Measurements from ENCODE around the gene IL4R. TPM values are rescaled to one million over a fixed set of nuclear protein-coding genes. Genes with fewer than 3 reads are reported as not detected.
"Not testable (repeated sequence)": the region's sequence is repeated elsewhere in the genome, so short reads cannot be mapped to it uniquely, and the experiment has no call there.

IL4R gene
- total RNA-seq, 1 experiment from 2014 or later = 28.9 TPM

DNA sequence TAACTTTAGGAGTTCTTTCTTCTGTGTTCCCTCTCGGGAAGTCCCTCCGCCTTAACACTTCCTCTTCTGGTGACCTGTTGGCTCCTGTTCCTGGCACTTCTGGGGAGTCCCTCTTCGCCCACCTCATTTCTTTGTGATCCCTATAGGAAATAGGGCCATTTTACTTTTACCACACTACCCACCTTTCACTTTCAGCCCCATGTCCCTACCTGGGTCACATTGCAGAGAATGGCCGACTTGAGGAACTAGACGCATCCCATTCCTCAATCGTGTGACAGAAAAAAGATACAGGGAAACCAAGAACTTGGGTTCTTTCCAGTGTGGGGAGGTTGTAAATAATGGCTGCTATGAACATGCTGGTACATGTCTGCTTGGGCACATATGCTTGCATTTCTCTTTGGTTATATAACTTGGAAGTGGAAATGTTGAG lies 94.8 kb downstream of the IL4R start:
- TF ChIP-seq, protein P1, sequence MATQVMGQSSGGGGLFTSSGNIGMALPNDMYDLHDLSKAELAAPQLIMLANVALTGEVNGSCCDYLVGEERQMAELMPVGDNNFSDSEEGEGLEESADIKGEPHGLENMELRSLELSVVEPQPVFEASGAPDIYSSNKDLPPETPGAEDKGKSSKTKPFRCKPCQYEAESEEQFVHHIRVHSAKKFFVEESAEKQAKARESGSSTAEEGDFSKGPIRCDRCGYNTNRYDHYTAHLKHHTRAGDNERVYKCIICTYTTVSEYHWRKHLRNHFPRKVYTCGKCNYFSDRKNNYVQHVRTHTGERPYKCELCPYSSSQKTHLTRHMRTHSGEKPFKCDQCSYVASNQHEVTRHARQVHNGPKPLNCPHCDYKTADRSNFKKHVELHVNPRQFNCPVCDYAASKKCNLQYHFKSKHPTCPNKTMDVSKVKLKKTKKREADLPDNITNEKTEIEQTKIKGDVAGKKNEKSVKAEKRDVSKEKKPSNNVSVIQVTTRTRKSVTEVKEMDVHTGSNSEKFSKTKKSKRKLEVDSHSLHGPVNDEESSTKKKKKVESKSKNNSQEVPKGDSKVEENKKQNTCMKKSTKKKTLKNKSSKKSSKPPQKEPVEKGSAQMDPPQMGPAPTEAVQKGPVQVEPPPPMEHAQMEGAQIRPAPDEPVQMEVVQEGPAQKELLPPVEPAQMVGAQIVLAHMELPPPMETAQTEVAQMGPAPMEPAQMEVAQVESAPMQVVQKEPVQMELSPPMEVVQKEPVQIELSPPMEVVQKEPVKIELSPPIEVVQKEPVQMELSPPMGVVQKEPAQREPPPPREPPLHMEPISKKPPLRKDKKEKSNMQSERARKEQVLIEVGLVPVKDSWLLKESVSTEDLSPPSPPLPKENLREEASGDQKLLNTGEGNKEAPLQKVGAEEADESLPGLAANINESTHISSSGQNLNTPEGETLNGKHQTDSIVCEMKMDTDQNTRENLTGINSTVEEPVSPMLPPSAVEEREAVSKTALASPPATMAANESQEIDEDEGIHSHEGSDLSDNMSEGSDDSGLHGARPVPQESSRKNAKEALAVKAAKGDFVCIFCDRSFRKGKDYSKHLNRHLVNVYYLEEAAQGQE (IDR thresholded peaks at IDR 0.05; ENCODE audit: insufficient read depth in 1 of 2, low read depth in 2 of 2, low read length in 1 of 2) = no peak
- no peak for TF ChIP-seq SIN3A (IDR thresholded peaks at IDR 0.05; ENCODE audit: borderline replicate concordance, insufficient read depth, low read depth, low read length)
- TF ChIP-seq, protein P2, sequence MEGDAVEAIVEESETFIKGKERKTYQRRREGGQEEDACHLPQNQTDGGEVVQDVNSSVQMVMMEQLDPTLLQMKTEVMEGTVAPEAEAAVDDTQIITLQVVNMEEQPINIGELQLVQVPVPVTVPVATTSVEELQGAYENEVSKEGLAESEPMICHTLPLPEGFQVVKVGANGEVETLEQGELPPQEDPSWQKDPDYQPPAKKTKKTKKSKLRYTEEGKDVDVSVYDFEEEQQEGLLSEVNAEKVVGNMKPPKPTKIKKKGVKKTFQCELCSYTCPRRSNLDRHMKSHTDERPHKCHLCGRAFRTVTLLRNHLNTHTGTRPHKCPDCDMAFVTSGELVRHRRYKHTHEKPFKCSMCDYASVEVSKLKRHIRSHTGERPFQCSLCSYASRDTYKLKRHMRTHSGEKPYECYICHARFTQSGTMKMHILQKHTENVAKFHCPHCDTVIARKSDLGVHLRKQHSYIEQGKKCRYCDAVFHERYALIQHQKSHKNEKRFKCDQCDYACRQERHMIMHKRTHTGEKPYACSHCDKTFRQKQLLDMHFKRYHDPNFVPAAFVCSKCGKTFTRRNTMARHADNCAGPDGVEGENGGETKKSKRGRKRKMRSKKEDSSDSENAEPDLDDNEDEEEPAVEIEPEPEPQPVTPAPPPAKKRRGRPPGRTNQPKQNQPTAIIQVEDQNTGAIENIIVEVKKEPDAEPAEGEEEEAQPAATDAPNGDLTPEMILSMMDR (IDR thresholded peaks at IDR 0.05) = no peak
- no peak for TF ChIP-seq TCF7L2 (IDR thresholded peaks at IDR 0.05; ENCODE audit: low read depth, low read length)
- no peak for TF ChIP-seq POLR2AphosphoS5 (IDR thresholded peaks at IDR 0.05; ENCODE audit: low read depth, low read length)

DNA sequence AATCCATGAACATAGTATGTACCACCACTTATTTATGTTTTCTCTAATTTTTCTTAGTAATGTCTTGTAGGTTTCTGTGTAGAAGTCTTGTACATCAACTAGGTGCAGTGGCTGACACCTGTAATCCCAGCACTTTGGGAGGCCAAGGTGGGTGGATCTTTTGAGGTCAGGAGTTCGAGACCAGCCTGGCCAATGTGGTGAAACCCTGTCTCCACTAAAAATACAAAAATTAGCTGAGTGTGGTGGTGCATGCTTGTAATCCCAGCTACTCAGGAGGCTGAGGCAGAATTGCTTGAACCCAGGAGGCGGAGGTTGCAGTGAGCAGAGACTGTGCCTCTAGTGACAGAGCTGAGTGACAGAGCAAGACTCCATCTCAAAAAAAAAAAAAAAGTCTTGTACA lies 96.2 kb downstream of the IL4R start:
- H3K4me3 ChIP-seq (ENCODE audit: low read depth in 2 of 2, low read length in 2 of 2); H3K9me3 ChIP-seq (ENCODE audit: control insufficient read depth, insufficient read depth, low read depth, low read length); DNase-seq (ENCODE audit: low read depth, low spot score); H3K27ac ChIP-seq (ENCODE audit: low read length); H3K27me3 ChIP-seq (ENCODE audit: control insufficient read depth, insufficient read depth, low read length); ATAC-seq; intact Hi-C loops (cut with micrococcal nuclease; ENCODE audit: unreplicated experiment); H3K4me1 ChIP-seq (ENCODE audit: control insufficient read depth, insufficient read depth, low read length); CTCF ChIA-PET; in situ Hi-C loops (cut with HindIII; ENCODE audit: low pct_unique_long_range_greater_than_20kb, low sequenced_read_pairs); POLR2A ChIA-PET; H3K36me3 ChIP-seq (ENCODE audit: control insufficient read depth, insufficient read depth, low read length); BruUV-seq (replicated peaks): not testable (repeated sequence)

More for the DNA sequence above, 94.8 kb downstream of the IL4R start:
- H3K27ac ChIP-seq (ENCODE audit: low read length) = no peak overlapping the region
- no TSS peak for BruUV-seq (replicated peaks)
- H3K27me3 ChIP-seq (ENCODE audit: control insufficient read depth, insufficient read depth, low read length) = no peaks in the 10 kb centered on the region; the same call in none of the 2 replicates
- in situ Hi-C loops (cut with HindIII; ENCODE audit: low pct_unique_long_range_greater_than_20kb, low sequenced_read_pairs) (no loop called here), intact Hi-C loops (cut with micrococcal nuclease; ENCODE audit: unreplicated experiment) (no loop called here)
- DNase-seq (ENCODE audit: low read depth, low spot score) = no peak
- no peaks in the 10 kb centered on the region for H3K9me3 ChIP-seq (ENCODE audit: control insufficient read depth, insufficient read depth, low read depth, low read length)
- no peaks in the 10 kb centered on the region for H3K36me3 ChIP-seq (ENCODE audit: control insufficient read depth, insufficient read depth, low read length)
- no peak overlapping the region for H3K4me3 ChIP-seq (ENCODE audit: low read depth in 2 of 2, low read length in 2 of 2)
- ATAC-seq = no peak
- CTCF ChIA-PET = no interaction called here
- POLR2A ChIA-PET = no interaction called here
- no peaks in the 10 kb centered on the region for H3K4me1 ChIP-seq (ENCODE audit: control insufficient read depth, insufficient read depth, low read length)

DNA sequence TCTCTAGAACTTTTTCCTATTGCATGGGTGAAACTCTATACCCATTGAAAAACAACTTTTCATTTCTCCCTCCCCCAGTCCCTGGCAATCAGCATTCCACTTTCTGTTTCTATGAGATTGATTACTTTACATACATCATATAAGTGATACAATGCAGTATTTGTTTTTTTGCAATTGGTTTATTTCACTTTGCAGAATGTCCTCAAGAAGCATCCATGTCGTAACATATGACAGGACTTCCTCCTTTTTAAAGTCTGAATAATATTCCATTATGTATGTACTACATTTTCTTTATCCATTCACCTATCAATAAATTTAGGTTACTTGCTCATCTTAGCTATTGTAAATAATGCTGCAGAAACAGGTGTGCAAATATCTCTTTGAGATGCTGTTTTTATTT lies 97.0 kb downstream of the IL4R start:
- Histone ChIP-seq H3K4me3 (ENCODE audit: low read depth in 2 of 2, low read length in 2 of 2) (no peak overlapping the region), H3K27me3 (ENCODE audit: control insufficient read depth, insufficient read depth, low read length) (peaks cover 2% of the 10 kb centered on the region; the same call in 1 of the 2 replicates), H3K36me3 (ENCODE audit: control insufficient read depth, insufficient read depth, low read length) (no peaks in the 10 kb centered on the region), H3K4me1 (ENCODE audit: control insufficient read depth, insufficient read depth, low read length) (no peaks in the 10 kb centered on the region), H3K9me3 (ENCODE audit: control insufficient read depth, insufficient read depth, low read depth, low read length) (no peaks in the 10 kb centered on the region), H3K27ac (ENCODE audit: low read length) (no peak overlapping the region)
- ATAC-seq = no peak
- CTCF ChIA-PET = no interaction called here
- no TSS peak for BruUV-seq (replicated peaks)
- intact Hi-C loops (cut with micrococcal nuclease; ENCODE audit: unreplicated experiment) = no loop called here
- no peak for DNase-seq (ENCODE audit: low read depth, low spot score)
- POLR2A ChIA-PET = no interaction called here
- TF ChIP-seq, protein P2 (IDR thresholded peaks at IDR 0.05) = no peak
- TF ChIP-seq, protein P1 (IDR thresholded peaks at IDR 0.05; ENCODE audit: insufficient read depth in 1 of 2, low read depth in 2 of 2, low read length in 1 of 2) = no peak
- no peak for TF ChIP-seq TCF7L2 (IDR thresholded peaks at IDR 0.05; ENCODE audit: low read depth, low read length)
- no peak for TF ChIP-seq POLR2AphosphoS5 (IDR thresholded peaks at IDR 0.05; ENCODE audit: low read depth, low read length)
- TF ChIP-seq SIN3A (IDR thresholded peaks at IDR 0.05; ENCODE audit: borderline replicate concordance, insufficient read depth, low read depth, low read length) = no peak
- in situ Hi-C loops (cut with HindIII; ENCODE audit: low pct_unique_long_range_greater_than_20kb, low sequenced_read_pairs) = no loop called here

Measured in Panc1 (cell line).